Measurements from ENCODE around the gene CRYBG2. TPM values are rescaled to one million over a fixed set of nuclear protein-coding genes. Genes with fewer than 3 reads are reported as not detected.

CRYBG2 gene
- total and polyA plus RNA-seq, 2 of the 8 experiments (the other 6 are each of a cell fraction or from before 2014, with no cell fraction given) = 14.2 to 17.0 TPM

- Histone ChIP-seq H2BK12ac (ENCODE audit: low read depth, low read length) (no peak overlapping the region), H3K56ac (replicated peaks; ENCODE audit: insufficient read length, low read depth, low read length) (no peak overlapping the region), H3K18ac (ENCODE audit: extremely low read depth, low read length) (no peak overlapping the region), H3K4me3 (ENCODE audit: extremely low read depth in 1 of 4, insufficient read depth in 2 of 4, low read depth in 3 of 4, low read length in 4 of 4) (no peak overlapping the region), H3K27ac (ENCODE audit: low read depth, low read length) (no peak overlapping the region), H3K36me3 (ENCODE audit: control insufficient read depth in 2 of 4, insufficient read depth in 4 of 4, low read length in 3 of 4) (no peaks in the 10 kb centered on the region), H3K4ac (replicated peaks; ENCODE audit: insufficient read length, low read depth, low read length) (no peak overlapping the region), H3K23me2 (ENCODE audit: low read depth, low read length) (no peaks in the 10 kb centered on the region), H3K79me1 (ENCODE audit: low read depth, low read length) (no peaks in the 10 kb centered on the region), H3K4me2 (ENCODE audit: insufficient read depth in 1 of 2, low read depth in 2 of 2, low read length in 2 of 2) (no peak overlapping the region), H4K20me1 (replicated peaks in 1 of 2; ENCODE audit: control insufficient read depth in 1 of 2, insufficient read depth in 2 of 2, low read length in 2 of 2) (peaks cover 0 to 3% of the 10 kb centered on the region in 2 experiments), H3K9ac (replicated peaks in 1 of 4; ENCODE audit: extremely low read depth in 1 of 4, low read depth in 3 of 4, low read length in 3 of 4) (no peak overlapping the region), H2BK20ac (ENCODE audit: low read length) (no peak overlapping the region), H4K8ac (ENCODE audit: extremely low read depth, insufficient read depth, low read length) (no peak overlapping the region), H3K9me3 (ENCODE audit: insufficient read depth in 2 of 2, low read depth in 1 of 2, low read length in 1 of 2) (no peaks in the 10 kb centered on the region), H2BK120ac (replicated peaks; ENCODE audit: low read depth, low read length) (no peak overlapping the region), H3K23ac (ENCODE audit: insufficient read length) (no peak overlapping the region), H3K79me2 (ENCODE audit: control insufficient read depth in 1 of 2, insufficient read depth in 2 of 2, low read length in 2 of 2) (no peaks in the 10 kb centered on the region), H3K14ac (ENCODE audit: insufficient read length) (no peak overlapping the region), H2BK15ac (ENCODE audit: low read length) (no peak overlapping the region), H2AK5ac (ENCODE audit: low read depth, low read length) (no peak overlapping the region), H4K5ac (ENCODE audit: insufficient read length, low read depth, low read length) (no peak overlapping the region), H3K27me3 (replicated peaks in 1 of 4; ENCODE audit: control insufficient read depth in 3 of 4, extremely low read depth in 1 of 4, insufficient read depth in 3 of 4, low read length in 3 of 4) (no peaks in the 10 kb centered on the region), H2AFZ (ENCODE audit: low read length) (no peak overlapping the region), H2BK5ac (ENCODE audit: low read depth, low read length) (no peak overlapping the region; the same call in 1 of the 2 replicates), H4K91ac (replicated peaks; ENCODE audit: insufficient read length, low read length) (no peak overlapping the region), H3K4me1 (replicated peaks in 1 of 4; ENCODE audit: control insufficient read depth in 3 of 4, insufficient read depth in 4 of 4, low read length in 3 of 4) (peaks cover 0 to 11% (median 8%) of the 10 kb centered on the region in 4 experiments; a peak in 6 of 7 replicates)
- DNase-seq (ENCODE audit: low read depth in 1 of 2, low spot score in 2 of 2) (no peak), FAIRE-seq (no peak)
- CTCF ChIA-PET (ENCODE audit: partially characterized antibody) = interaction anchor here (0.6 to 57.0 kb wide), 6 partner anchors 2 to 566 kb away, joined by 3 to 1530 read pairs (median 3); partner anchors contain the start of genes CD52, SH3BGRL3 and UBXN11
- POLR2A ChIA-PET (ENCODE audit: partially characterized antibody) = interaction anchor here (0.5 to 1.1 kb wide), 3 partner anchors 26 to 158 kb away, joined by 3 read pairs; partner anchors contain the start of gene LIN28A
- 78% methylated on average over 22 of the region's 22 CpGs; no CpG with 5 or more reads in 1 of the 2 experiments for WGBS, 2 experiments (ENCODE audit: extremely low coverage in 1 of 2, insufficient coverage in 1 of 2, insufficient read length in 1 of 2, insufficient replicate concordance in 2 of 2, low coverage in 1 of 2, low lambda C conversion rate in 2 of 2, missing lambda C conversion rate in 1 of 2)
- TF ChIP-seq MAX (IDR thresholded peaks at IDR 0.05) (no peak), CBX8 (IDR thresholded peaks at IDR 0.05; ENCODE audit: borderline replicate concordance, low read depth, low read length) (no peak), GTF2F1 (IDR thresholded peaks at IDR 0.05; ENCODE audit: borderline replicate concordance, low read depth, low read length) (no peak), RXRA (IDR thresholded peaks at IDR 0.05; ENCODE audit: insufficient read depth, low read depth, low read length) (no peak), PHF8 (conservative IDR thresholded peaks at IDR 0.05; ENCODE audit: low read depth, low read length) (no peak), KDM5A (IDR thresholded peaks at IDR 0.05; ENCODE audit: low read length) (no peak), CREB1 (IDR thresholded peaks at IDR 0.05) (no peak), SRF (IDR thresholded peaks at IDR 0.05; ENCODE audit: low read depth, low read length) (no peak), TCF12 (IDR thresholded peaks at IDR 0.05; ENCODE audit: low read depth, low read length) (no peak), EGR1 (IDR thresholded peaks at IDR 0.05; ENCODE audit: borderline replicate concordance, low read depth, low read length) (no peak), ASH2L (IDR thresholded peaks at IDR 0.05; ENCODE audit: low read length) (no peak), JUND (IDR thresholded peaks at IDR 0.05; ENCODE audit: low read length) (no peak)
These were observed 58.5 kb downstream of the CRYBG2 start for GRCh38 chr1:26295194-26296138.
